DND-41 (cell line): ENCODE data around the gene SLC48A1.

Experiments
- ATAC-seq: fragments of 200-7000 bp; cut with Tn5 transposase; 3 replicates; pipeline ENCODE4 v1.9.1; 2021; ENCODE audit warnings: low read depth; ENCODE audit not compliant: insufficient read depth
- DNase-seq: peaks from one replicate; pipeline ENCODE4 v3.0.0-alpha.2; 2020
- H2AFZ ChIP-seq: 2 replicates; pipeline ENCODE4 v1.6.0; 2012; ENCODE audit warnings: low read depth, low read length
- H3K27ac ChIP-seq: 2 replicates; pipeline ENCODE4 v1.5.1; 2012; ENCODE audit warnings: low read length, inconsistent platforms
- H3K27me3 ChIP-seq: fragments of 200-600 bp; sonication (generic); 2 replicates; pipeline ENCODE4 v1.6.0; 2012; ENCODE audit warnings: low read length, mild to moderate bottlenecking, inconsistent platforms; ENCODE audit not compliant: insufficient read depth, poor library complexity
- H3K36me3 ChIP-seq: 2 replicates; pipeline ENCODE4 v1.5.1; 2012; ENCODE audit warnings: low read length, inconsistent platforms; ENCODE audit not compliant: insufficient read depth
- H3K4me1 ChIP-seq: 2 replicates; pipeline ENCODE4 v1.5.1; 2012; ENCODE audit warnings: mild to moderate bottlenecking, low read length; ENCODE audit not compliant: insufficient read depth
- H3K4me2 ChIP-seq: 2 replicates; pipeline ENCODE4 v1.6.0; 2012; ENCODE audit warnings: mild to moderate bottlenecking, moderate library complexity, low read length, inconsistent platforms; ENCODE audit not compliant: insufficient read depth
- H3K4me3 ChIP-seq, 2 experiments: fragments of 200-600 bp in 1 of 2; shearing (Covaris generic) in 1 of 2; 2 replicates each; pipeline ENCODE4 v1.5.1; 2012 to 2016; ENCODE audit warnings: inconsistent platforms in 2 of 2, low read length in 2 of 2, mild to moderate bottlenecking in 2 of 2, low read depth in 1 of 2, moderate library complexity in 1 of 2
- H3K79me2 ChIP-seq: 2 replicates; pipeline ENCODE4 v1.6.0; 2012; ENCODE audit warnings: low read length, inconsistent platforms; ENCODE audit not compliant: insufficient read depth
- H3K9ac ChIP-seq: 2 replicates; pipeline ENCODE4 v1.6.0; 2012; ENCODE audit warnings: low read depth, mild to moderate bottlenecking, inconsistent platforms, low read length, moderate library complexity
- H3K9me3 ChIP-seq: 2 replicates; pipeline ENCODE4 v1.5.1; 2012; ENCODE audit warnings: low read length, moderate library complexity, mild to moderate bottlenecking, inconsistent platforms; ENCODE audit not compliant: insufficient read depth, severe bottlenecking
- H4K20me1 ChIP-seq: 2 replicates; pipeline ENCODE4 v1.6.0; 2012; ENCODE audit warnings: low read length; ENCODE audit not compliant: insufficient read depth
- CTCF ChIP-seq: IDR thresholded peaks from 2 replicates; pipeline ENCODE4 v1.5.1; 2012; ENCODE audit warnings: borderline replicate concordance, low read length, moderate library complexity, mild to moderate bottlenecking; ENCODE audit not compliant: poor library complexity, severe bottlenecking; ENCODE audit errors: extremely low read depth
- EZH2 ChIP-seq: IDR thresholded peaks from 3 replicates; pipeline ENCODE4 v1.6.1; 2012; ENCODE audit warnings: borderline replicate concordance, low read depth, mild to moderate bottlenecking, moderate library complexity, low read length, inconsistent platforms; ENCODE audit not compliant: severe bottlenecking

SLC48A1 gene

GRCh38 chr12:47781479-47782371 lies 8.7 kb downstream of the SLC48A1 start:
- H3K9me3 ChIP-seq, result no peaks in the 10 kb centered on the region
- no peaks in the 10 kb centered on the region for H4K20me1 ChIP-seq
- TF ChIP-seq EZH2 (no peak), CTCF (no peak)
- no peaks in the 10 kb centered on the region for H3K27me3 ChIP-seq
- H3K4me3 ChIP-seq, result no peak overlapping the region
- no peaks in the 10 kb centered on the region for H3K79me2 ChIP-seq
- H2AFZ ChIP-seq, result no peak overlapping the region
- peaks cover 14% of the 10 kb centered on the region for H3K36me3 ChIP-seq
- H3K27ac ChIP-seq, result no peak overlapping the region
- no peaks in the 10 kb centered on the region for H3K4me1 ChIP-seq
- no peak overlapping the region for H3K4me2 ChIP-seq
- no peak for DNase-seq
- no peak overlapping the region for H3K9ac ChIP-seq
- no peak for ATAC-seq

- no peaks in the 10 kb centered on the region for H3K9me3 ChIP-seq
- DNase-seq, result no peak
- no peak overlapping the region for H3K4me2 ChIP-seq
- no peak overlapping the region for H3K27ac ChIP-seq
- no peak overlapping the region for H3K4me3 ChIP-seq
- no peaks in the 10 kb centered on the region for H3K27me3 ChIP-seq
- TF ChIP-seq CTCF (no peak), EZH2 (no peak)
- no peaks in the 10 kb centered on the region for H3K4me1 ChIP-seq
- H3K79me2 ChIP-seq, result no peaks in the 10 kb centered on the region
- H2AFZ ChIP-seq, result no peak overlapping the region
- peaks cover 14% of the 10 kb centered on the region for H3K36me3 ChIP-seq
- H4K20me1 ChIP-seq, result no peaks in the 10 kb centered on the region; the same call in 1 of the 2 replicates
- H3K9ac ChIP-seq, result no peak overlapping the region
- ATAC-seq, result no peak
These were observed 9.3 kb downstream of the SLC48A1 start for GRCh38 chr12:47782372-47782770.

GRCh38 chr12:47783024-47783755 lies 10.2 kb downstream of the SLC48A1 start:
- H3K9ac ChIP-seq, result no peak overlapping the region
- no peaks in the 10 kb centered on the region for H3K9me3 ChIP-seq
- ATAC-seq (no peak), DNase-seq (no peak)
- no peak overlapping the region for H3K4me3 ChIP-seq
- TF ChIP-seq EZH2 (no peak), CTCF (no peak)
- H3K79me2 ChIP-seq, result no peaks in the 10 kb centered on the region
- H3K27ac ChIP-seq, result no peak overlapping the region
- no peaks in the 10 kb centered on the region for H3K4me1 ChIP-seq
- no peaks in the 10 kb centered on the region for H3K27me3 ChIP-seq
- H2AFZ ChIP-seq, result no peak overlapping the region
- peaks cover 22% of the 10 kb centered on the region for H3K36me3 ChIP-seq
- H3K4me2 ChIP-seq, result no peak overlapping the region
- H4K20me1 ChIP-seq, result no peaks in the 10 kb centered on the region; the same call in 1 of the 2 replicates
